ENCODE results near the gene ZNF598.
"Not testable (repeated sequence)": the region's sequence is repeated elsewhere in the genome, so short reads cannot be mapped to it uniquely, and the experiment has no call there.

ZNF598 gene

GRCh38 chr16:2039274-2040031, 29.8 kb upstream of the ZNF598 start:
- H3K36me3 ChIP-seq (ENCODE audit: control insufficient read depth in 1 of 2, insufficient read depth in 2 of 2, low read length in 2 of 2) = peaks cover 0 to 8% of the 10 kb centered on the region in 2 donors
- peaks cover 3 to 83% of the 10 kb centered on the region in 2 donors for H3K4me1 ChIP-seq (ENCODE audit: control insufficient read depth in 1 of 2, insufficient read depth in 2 of 2, low read length in 2 of 2)
- H3K4me3 ChIP-seq (ENCODE audit: low read depth in 1 of 2, low read length in 2 of 2) = no peak overlapping the region

GRCh38 chr16:2038382-2039231, 29.0 kb upstream of the ZNF598 start:
- Histone ChIP-seq H3K27ac (ENCODE audit: low read length) (peak overlapping the region; percentile 20), H3K4me1 (ENCODE audit: control insufficient read depth in 1 of 2, insufficient read depth in 2 of 2, low read length in 2 of 2) (peaks cover 3 to 84% of the 10 kb centered on the region in 2 donors), H3K36me3 (ENCODE audit: control insufficient read depth in 1 of 2, insufficient read depth in 2 of 2, low read length in 2 of 2) (peaks cover 0 to 8% of the 10 kb centered on the region in 2 donors), H3K9me3 (ENCODE audit: control insufficient read depth in 1 of 2, low read length in 2 of 2) (no peaks in the 10 kb centered on the region), H3K27me3 (ENCODE audit: low read depth, low read length) (no peaks in the 10 kb centered on the region), H3K4me3 (ENCODE audit: low read depth in 1 of 2, low read length in 2 of 2) (peak overlapping the region in 1 of 2 donors; percentile 22)

More at GRCh38 chr16:2039274-2040031, 29.8 kb upstream of the ZNF598 start:
- Histone ChIP-seq H3K27ac (ENCODE audit: low read length) (peak overlapping the region; percentile 20), H3K27me3 (ENCODE audit: low read depth, low read length) (no peaks in the 10 kb centered on the region), H3K9me3 (ENCODE audit: control insufficient read depth in 1 of 2, low read length in 2 of 2) (no peaks in the 10 kb centered on the region)

- H3K27ac ChIP-seq (ENCODE audit: low read length) = no peak overlapping the region
- H3K27me3 ChIP-seq (ENCODE audit: low read depth, low read length) = no peaks in the 10 kb centered on the region
- H3K9me3 ChIP-seq (ENCODE audit: control insufficient read depth in 1 of 2, low read length in 2 of 2) = no peaks in the 10 kb centered on the region
- H3K4me1 ChIP-seq (ENCODE audit: control insufficient read depth in 1 of 2, insufficient read depth in 2 of 2, low read length in 2 of 2) = peaks cover 3 to 83% of the 10 kb centered on the region in 2 donors
- H3K4me3 ChIP-seq (ENCODE audit: low read depth in 1 of 2, low read length in 2 of 2) = no peak overlapping the region
- peaks cover 0 to 8% of the 10 kb centered on the region in 2 donors for H3K36me3 ChIP-seq (ENCODE audit: control insufficient read depth in 1 of 2, insufficient read depth in 2 of 2, low read length in 2 of 2)
These were observed 28.2 kb upstream of the ZNF598 start for GRCh38 chr16:2037647-2038381.

GRCh38 chr16:2037115-2037514, 27.5 kb upstream of the ZNF598 start:
- Histone ChIP-seq H3K4me1 (ENCODE audit: control insufficient read depth in 1 of 2, insufficient read depth in 2 of 2, low read length in 2 of 2) (peaks cover 3 to 83% of the 10 kb centered on the region in 2 donors), H3K27me3 (ENCODE audit: low read depth, low read length) (no peaks in the 10 kb centered on the region), H3K27ac (ENCODE audit: low read length) (no peak overlapping the region), H3K9me3 (ENCODE audit: control insufficient read depth in 1 of 2, low read length in 2 of 2) (no peaks in the 10 kb centered on the region), H3K36me3 (ENCODE audit: control insufficient read depth in 1 of 2, insufficient read depth in 2 of 2, low read length in 2 of 2) (peaks cover 0 to 8% of the 10 kb centered on the region in 2 donors), H3K4me3 (ENCODE audit: low read depth in 1 of 2, low read length in 2 of 2) (no peak overlapping the region)

- Histone ChIP-seq H3K36me3 (ENCODE audit: control insufficient read depth in 1 of 2, insufficient read depth in 2 of 2, low read length in 2 of 2) (peaks cover 0 to 8% of the 10 kb centered on the region in 2 donors), H3K27ac (ENCODE audit: low read length) (peak overlapping the region; percentile 45), H3K4me1 (ENCODE audit: control insufficient read depth in 1 of 2, insufficient read depth in 2 of 2, low read length in 2 of 2) (peaks cover 3 to 81% of the 10 kb centered on the region in 2 donors), H3K4me3 (ENCODE audit: low read depth in 1 of 2, low read length in 2 of 2) (peak overlapping the region in 1 of 2 donors; percentile 48), H3K27me3 (ENCODE audit: low read depth, low read length) (no peaks in the 10 kb centered on the region), H3K9me3 (ENCODE audit: control insufficient read depth in 1 of 2, low read length in 2 of 2) (no peaks in the 10 kb centered on the region)
These were observed 26.8 kb upstream of the ZNF598 start for GRCh38 chr16:2036200-2036966.

GRCh38 chr16:2035431-2036199, 26.0 kb upstream of the ZNF598 start:
- H3K4me3 ChIP-seq (ENCODE audit: low read depth in 1 of 2, low read length in 2 of 2) = peak overlapping the region in 1 of 2 donors; percentile 48
- H3K36me3 ChIP-seq (ENCODE audit: control insufficient read depth in 1 of 2, insufficient read depth in 2 of 2, low read length in 2 of 2) = peaks cover 0 to 8% of the 10 kb centered on the region in 2 donors

GRCh38 chr16:2034696-2035430, 25.2 kb upstream of the ZNF598 start:
- Histone ChIP-seq H3K36me3 (ENCODE audit: control insufficient read depth in 1 of 2, insufficient read depth in 2 of 2, low read length in 2 of 2) (peaks cover 0 to 8% of the 10 kb centered on the region in 2 donors), H3K4me1 (ENCODE audit: control insufficient read depth in 1 of 2, insufficient read depth in 2 of 2, low read length in 2 of 2) (peaks cover 3 to 72% of the 10 kb centered on the region in 2 donors), H3K4me3 (ENCODE audit: low read depth in 1 of 2, low read length in 2 of 2) (peak overlapping the region in 1 of 2 donors; percentile 48), H3K27me3 (ENCODE audit: low read depth, low read length) (no peaks in the 10 kb centered on the region), H3K27ac (ENCODE audit: low read length) (peak overlapping the region; percentile 43), H3K9me3 (ENCODE audit: control insufficient read depth in 1 of 2, low read length in 2 of 2) (no peaks in the 10 kb centered on the region)

More at GRCh38 chr16:2035431-2036199, 26.0 kb upstream of the ZNF598 start:
- H3K4me1 ChIP-seq (ENCODE audit: control insufficient read depth in 1 of 2, insufficient read depth in 2 of 2, low read length in 2 of 2) = peaks cover 3 to 75% of the 10 kb centered on the region in 2 donors
- H3K27me3 ChIP-seq (ENCODE audit: low read depth, low read length) = no peaks in the 10 kb centered on the region
- H3K27ac ChIP-seq (ENCODE audit: low read length) = peak overlapping the region; percentile 45
- no peaks in the 10 kb centered on the region for H3K9me3 ChIP-seq (ENCODE audit: control insufficient read depth in 1 of 2, low read length in 2 of 2)

GRCh38 chr16:2033909-2034695, 24.5 kb upstream of the ZNF598 start:
- H3K9me3 ChIP-seq (ENCODE audit: control insufficient read depth in 1 of 2, low read length in 2 of 2); H3K36me3 ChIP-seq (ENCODE audit: control insufficient read depth in 1 of 2, insufficient read depth in 2 of 2, low read length in 2 of 2); H3K27me3 ChIP-seq (ENCODE audit: low read depth, low read length): not testable (repeated sequence)
- peaks cover 3 to 65% of the 10 kb centered on the region in 2 donors for H3K4me1 ChIP-seq (ENCODE audit: control insufficient read depth in 1 of 2, insufficient read depth in 2 of 2, low read length in 2 of 2)
- H3K4me3 ChIP-seq (ENCODE audit: low read depth in 1 of 2, low read length in 2 of 2) = peak overlapping the region; percentile 48 to 50
- peak overlapping the region; percentile 75 for H3K27ac ChIP-seq (ENCODE audit: low read length)
